Stimulated activated CD4-positive, alpha-beta T cell treated with anti-CD3 and anti-CD28 coated beads, TNF-alpha, amount 100 ng/mL, for 4 hours (primary cell): ENCODE data around the gene HARS1.
"Not testable (repeated sequence)": the region's sequence is repeated elsewhere in the genome, so short reads cannot be mapped to it uniquely, and the experiment has no call there.

ENCODE experiments used
- DNase-seq, 3 experiments: peaks; one replicate each; pipeline ENCODE4 v3.0.0-alpha.2; 2020; ENCODE audit warnings: low read depth in 3 of 3

HARS1 gene

GRCh38 chr5:140690941-140691924, at the start of gene HARS1, which contains the start of gene HARS2:
Gene HARS1, minus strand, starts transcription at chr5:140691370. Its CDS starts 66 bp downstream, at chr5:140691304.
Gene HARS2, plus strand, starts transcription at chr5:140691455. Its CDS starts 194 bp downstream, at chr5:140691649.
- DNase-seq, result peak; percentile 58 to 68 (median 66)

- no peak for DNase-seq
Observed at GRCh38 chr5:140737486-140737885, 46.3 kb upstream of the HARS1 start.

GRCh38 chr5:140734354-140734753, 43.2 kb upstream of the HARS1 start:
- no peak for DNase-seq

- no peak for DNase-seq
Observed at GRCh38 chr5:140733098-140733497, 41.9 kb upstream of the HARS1 start.

- DNase-seq, result peak; percentile 17 to 51 (median 36)
Observed at GRCh38 chr5:140725799-140726471, 34.8 kb upstream of the HARS1 start.

- not testable (repeated sequence) for DNase-seq
Observed at GRCh38 chr5:140721395-140721794, 30.2 kb upstream of the HARS1 start.

- not testable (repeated sequence) for DNase-seq
Observed at GRCh38 chr5:140720738-140721137, 29.6 kb upstream of the HARS1 start.

GRCh38 chr5:140718266-140718592, 27.1 kb upstream of the HARS1 start:
- no peak for DNase-seq

GRCh38 chr5:140716238-140716637, 25.1 kb upstream of the HARS1 start:
- not testable (repeated sequence) for DNase-seq

- DNase-seq, result no peak
Observed at GRCh38 chr5:140713562-140714094, 22.5 kb upstream of the HARS1 start.

- DNase-seq, result no peak
Observed at GRCh38 chr5:140711794-140712193, 20.6 kb upstream of the HARS1 start.

GRCh38 chr5:140710899-140711552, 19.9 kb upstream of the HARS1 start:
- DNase-seq, result peak; percentile 63 to 80 (median 76)

GRCh38 chr5:140708787-140709186, 17.6 kb upstream of the HARS1 start:
- DNase-seq, result not testable (repeated sequence)

- DNase-seq, result no peak
Observed at GRCh38 chr5:140707812-140708211, 16.6 kb upstream of the HARS1 start.

- DNase-seq, result peak; percentile 70 to 89 (median 88)
Observed at GRCh38 chr5:140700177-140701144, 9.3 kb upstream of the HARS1 start, which contains the start of gene ZMAT2. Gene ZMAT2, plus strand, starts transcription at chr5:140700447. Its CDS starts 14 bp downstream, at chr5:140700461.

GRCh38 chr5:140696891-140697492, 5.8 kb upstream of the HARS1 start:
- no peak for DNase-seq

GRCh38 chr5:140694276-140694675, 3.1 kb upstream of the HARS1 start:
- no peak for DNase-seq

GRCh38 chr5:140690376-140690932, 716 bp downstream of the HARS1 start:
- no peak for DNase-seq

- no peak for DNase-seq
Observed at GRCh38 chr5:140678993-140679392, 12.2 kb downstream of the HARS1 start.

GRCh38 chr5:140677947-140678346, 13.2 kb downstream of the HARS1 start:
- no peak for DNase-seq
